H9 (cell line): ENCODE results near the gene INMT. TPM values are rescaled to one million over a fixed set of nuclear protein-coding genes. Genes with fewer than 3 reads are reported as not detected.

Source experiments
- DNase-seq: peaks from one replicate; pipeline ENCODE4 v3.0.0-alpha.2; 2017
- H2AFZ ChIP-seq: one replicate; pipeline ENCODE4 v1.6.1; 2013; ENCODE audit warnings: mild to moderate bottlenecking, low read length, control low read depth, moderate library complexity
- H2AK5ac ChIP-seq: 2 replicates; pipeline ENCODE4 v1.6.1; 2013; ENCODE audit warnings: low read length, control low read depth, mixed read lengths; ENCODE audit not compliant: insufficient read length
- H2BK120ac ChIP-seq: one replicate; pipeline ENCODE4 v1.6.1; 2013; ENCODE audit warnings: low read depth, mild to moderate bottlenecking, low read length, control low read depth, inconsistent platforms; ENCODE audit not compliant: poor library complexity, severe bottlenecking
- H2BK12ac ChIP-seq: 2 replicates; pipeline ENCODE4 v1.6.1; 2013; ENCODE audit warnings: low read length, control low read depth, mixed read lengths, low read depth; ENCODE audit not compliant: insufficient read length
- H2BK15ac ChIP-seq: 2 replicates; pipeline ENCODE4 v1.6.1; 2013; ENCODE audit warnings: low read depth, low read length, control low read depth
- H2BK20ac ChIP-seq: one replicate; pipeline ENCODE4 v1.6.1; 2013; ENCODE audit warnings: low read depth, mild to moderate bottlenecking, low read length, control low read depth, inconsistent platforms; ENCODE audit not compliant: poor library complexity, severe bottlenecking
- H2BK5ac ChIP-seq: 2 replicates; pipeline ENCODE4 v1.6.1; 2013; ENCODE audit warnings: low read length, control low read depth, mixed read lengths; ENCODE audit not compliant: insufficient read length
- H3K14ac ChIP-seq: 2 replicates; pipeline ENCODE4 v1.6.1; 2013; ENCODE audit warnings: low read length, control low read depth; ENCODE audit not compliant: insufficient read depth
- H3K18ac ChIP-seq: 2 replicates; pipeline ENCODE4 v1.6.1; 2013; ENCODE audit warnings: low read depth, mild to moderate bottlenecking, mixed read lengths, low read length, control low read depth; ENCODE audit not compliant: insufficient read length
- H3K23ac ChIP-seq: 2 replicates; pipeline ENCODE4 v1.6.1; 2013; ENCODE audit warnings: low read length, control low read depth, mixed read lengths, low read depth; ENCODE audit not compliant: insufficient read length
- H3K23me2 ChIP-seq: 2 replicates; pipeline ENCODE4 v1.6.1; 2013; ENCODE audit warnings: low read depth, mild to moderate bottlenecking, mixed read lengths, low read length, control low read depth; ENCODE audit not compliant: insufficient read length, poor library complexity, severe bottlenecking
- H3K27ac ChIP-seq: 2 replicates; pipeline ENCODE4 v1.5.1; 2013; ENCODE audit warnings: low read length, control low read depth, mixed read lengths, low read depth; ENCODE audit not compliant: insufficient read length
- H3K27me3 ChIP-seq: 2 replicates; pipeline ENCODE4 v1.6.1; 2013; ENCODE audit warnings: low read length, control low read depth, inconsistent platforms; ENCODE audit not compliant: insufficient read depth
- H3K4ac ChIP-seq: 2 replicates; pipeline ENCODE4 v1.6.1; 2013; ENCODE audit warnings: low read depth, mild to moderate bottlenecking, control low read depth, inconsistent platforms, low read length, moderate library complexity
- H3K4me1 ChIP-seq: 2 replicates; pipeline ENCODE4 v1.6.1; 2013; ENCODE audit warnings: low read length, control low read depth, inconsistent platforms; ENCODE audit not compliant: insufficient read depth
- H3K4me2 ChIP-seq: 2 replicates; pipeline ENCODE4 v1.6.1; 2013; ENCODE audit warnings: low read length, control low read depth, mixed read lengths; ENCODE audit not compliant: insufficient read length, insufficient read depth
- H3K56ac ChIP-seq: 2 replicates; pipeline ENCODE4 v1.6.1; 2013; ENCODE audit warnings: low read depth, mild to moderate bottlenecking, mixed read lengths, low read length, control low read depth; ENCODE audit not compliant: insufficient read length
- H3K79me1 ChIP-seq: 2 replicates; pipeline ENCODE4 v1.6.1; 2013; ENCODE audit warnings: low read depth, mild to moderate bottlenecking, moderate library complexity, low read length, control low read depth, inconsistent platforms; ENCODE audit not compliant: insufficient read depth, poor library complexity, severe bottlenecking
- H3K79me2 ChIP-seq: 2 replicates; pipeline ENCODE4 v1.6.1; 2013; ENCODE audit warnings: low read length, control low read depth, inconsistent platforms; ENCODE audit not compliant: insufficient read depth
- H3K9ac ChIP-seq: 2 replicates; pipeline ENCODE4 v1.6.1; 2013; ENCODE audit warnings: low read length, control low read depth, mixed read lengths; ENCODE audit not compliant: insufficient read length; ENCODE audit errors: extremely low read depth
- H3K9me3 ChIP-seq: one replicate; pipeline ENCODE4 v1.6.1; 2013; ENCODE audit warnings: low read depth, low read length, inconsistent platforms; ENCODE audit not compliant: control insufficient read depth
- H3T11ph ChIP-seq: one replicate; pipeline ENCODE4 v1.6.1; 2013; ENCODE audit warnings: mild to moderate bottlenecking, low read length, control low read depth, inconsistent platforms
- H4K20me1 ChIP-seq: one replicate; pipeline ENCODE4 v1.6.1; 2013; ENCODE audit not compliant: control insufficient read depth, insufficient read length, insufficient read depth
- H4K5ac ChIP-seq: 2 replicates; pipeline ENCODE4 v1.6.1; 2013; ENCODE audit warnings: low read depth, mild to moderate bottlenecking, mixed read lengths, low read length, control low read depth; ENCODE audit not compliant: insufficient read length
- H4K8ac ChIP-seq: replicated peaks from 2 replicates; pipeline ENCODE4 v1.6.1; 2013; ENCODE audit warnings: low read length, control low read depth, mixed read lengths, low read depth; ENCODE audit not compliant: insufficient read length
- H4K91ac ChIP-seq: 2 replicates; pipeline ENCODE4 v1.6.1; 2013; ENCODE audit warnings: low read depth, mild to moderate bottlenecking, moderate library complexity, mixed read lengths, low read length, control low read depth; ENCODE audit not compliant: insufficient read length
- H3K27ac Mint-ChIP-seq, 3 experiments: 2 replicates in 2 of 3; 3 replicates in 1 of 3; pipeline ENCODE4 v1.8.0; 2020 to 2021; ENCODE audit warnings: mixed read lengths in 3 of 3, mild to moderate bottlenecking in 1 of 3, moderate library complexity in 1 of 3
- H3K27me3 Mint-ChIP-seq: 2 replicates; pipeline ENCODE4 v1.8.0; 2021; ENCODE audit warnings: low read depth, mild to moderate bottlenecking, moderate library complexity, mixed read lengths
- H3K36me3 Mint-ChIP-seq, 3 experiments: 2 replicates in 2 of 3; 3 replicates in 1 of 3; pipeline ENCODE4 v1.8.0; 2020 to 2021; ENCODE audit warnings: low read depth in 3 of 3, mixed read lengths in 3 of 3; ENCODE audit not compliant: insufficient read depth in 1 of 3
- H3K4me1 Mint-ChIP-seq, 2 experiments: 2 replicates each; pipeline ENCODE4 v1.8.0; 2020; ENCODE audit warnings: mixed read lengths in 2 of 2
- H3K4me3 Mint-ChIP-seq, 2 experiments: 2 replicates in 1 of 2; 3 replicates in 1 of 2; pipeline ENCODE4 v1.8.0; 2020 to 2021; ENCODE audit warnings: mild to moderate bottlenecking in 2 of 2, mixed read lengths in 2 of 2, moderate library complexity in 1 of 2
- H3K9me3 Mint-ChIP-seq, 2 experiments: 2 replicates in 1 of 2; 3 replicates in 1 of 2; pipeline ENCODE4 v1.8.0; 2020; ENCODE audit warnings: mild to moderate bottlenecking in 2 of 2, mixed read lengths in 2 of 2, moderate library complexity in 1 of 2
- whole genome bisulfite sequencing: extraction: QIAGEN DNeasy Blood & Tissue Kit; methylation state at CpG from one replicate; pipeline ENCODE4 v1.1.7; 2013; ENCODE audit warnings: missing lambda C conversion rate, low lambda C conversion rate, mixed read lengths; ENCODE audit not compliant: insufficient read length; ENCODE audit errors: extremely low coverage; 5-methylcytosine and 5-hydroxymethylcytosine counted together
- total RNA-seq: library from RNA; stranded (reverse); gene quantifications from 2 replicates; pipeline ENCODE4 v1.2.1, GENCODE V29; 2021
- TF ChIP-seq, protein P1 (sequence below): fragments of 200-600 bp; sonication (generic); conservative IDR thresholded peaks from 3 replicates; pipeline ENCODE4 v1.8.0; 2021; ENCODE audit warnings: antibody characterized with exemption, mild to moderate bottlenecking

INMT gene
- total RNA-seq, 1 experiment from 2014 or later: 0.70 TPM

GRCh38 chr7:30734497-30734896 is 17.4 kb upstream of the INMT start:
- H3K79me1 ChIP-seq: no peaks in the 10 kb centered on the region
- no peak overlapping the region for H2AFZ ChIP-seq
- H3K27ac ChIP-seq: no peak overlapping the region
- no CpG with 5 or more reads among the region's 7 CpGs for WGBS
- H3K4me3 Mint-ChIP-seq: no peak overlapping the region
- TF ChIP-seq, protein P1, sequence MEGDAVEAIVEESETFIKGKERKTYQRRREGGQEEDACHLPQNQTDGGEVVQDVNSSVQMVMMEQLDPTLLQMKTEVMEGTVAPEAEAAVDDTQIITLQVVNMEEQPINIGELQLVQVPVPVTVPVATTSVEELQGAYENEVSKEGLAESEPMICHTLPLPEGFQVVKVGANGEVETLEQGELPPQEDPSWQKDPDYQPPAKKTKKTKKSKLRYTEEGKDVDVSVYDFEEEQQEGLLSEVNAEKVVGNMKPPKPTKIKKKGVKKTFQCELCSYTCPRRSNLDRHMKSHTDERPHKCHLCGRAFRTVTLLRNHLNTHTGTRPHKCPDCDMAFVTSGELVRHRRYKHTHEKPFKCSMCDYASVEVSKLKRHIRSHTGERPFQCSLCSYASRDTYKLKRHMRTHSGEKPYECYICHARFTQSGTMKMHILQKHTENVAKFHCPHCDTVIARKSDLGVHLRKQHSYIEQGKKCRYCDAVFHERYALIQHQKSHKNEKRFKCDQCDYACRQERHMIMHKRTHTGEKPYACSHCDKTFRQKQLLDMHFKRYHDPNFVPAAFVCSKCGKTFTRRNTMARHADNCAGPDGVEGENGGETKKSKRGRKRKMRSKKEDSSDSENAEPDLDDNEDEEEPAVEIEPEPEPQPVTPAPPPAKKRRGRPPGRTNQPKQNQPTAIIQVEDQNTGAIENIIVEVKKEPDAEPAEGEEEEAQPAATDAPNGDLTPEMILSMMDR: no peak
- H3K4me2 ChIP-seq: no peak overlapping the region
- peaks cover 2 to 8% (median 3%) of the 10 kb centered on the region in 3 experiments; a peak in 3 of 7 replicates for H3K36me3 Mint-ChIP-seq
- no peak overlapping the region for H3K14ac ChIP-seq
- H2BK12ac ChIP-seq: no peak overlapping the region
- H2BK20ac ChIP-seq: no peak overlapping the region
- no peaks in the 10 kb centered on the region for H3K79me2 ChIP-seq
- H3K27me3 ChIP-seq: no peaks in the 10 kb centered on the region
- H3K23me2 ChIP-seq: no peaks in the 10 kb centered on the region
- no peak overlapping the region for H2BK15ac ChIP-seq
- peaks cover 10% of the 10 kb centered on the region for H3K27me3 Mint-ChIP-seq
- H3K18ac ChIP-seq: no peak overlapping the region
- no peak overlapping the region for H3K9ac ChIP-seq
- no peak overlapping the region for H2AK5ac ChIP-seq
- no peak overlapping the region for H3K56ac ChIP-seq
- no peaks in the 10 kb centered on the region for H3K9me3 ChIP-seq
- peak overlapping the region in 1 of 3 experiments; percentile 36; a peak in 1 of 7 replicates for H3K27ac Mint-ChIP-seq
- H3K9me3 Mint-ChIP-seq: peaks cover 3% of the 10 kb centered on the region in 2 experiments; a peak in 2 of 5 replicates
- no peak for DNase-seq
- H3K4me1 Mint-ChIP-seq: peaks cover 12 to 17% of the 10 kb centered on the region in 2 experiments
- H3T11ph ChIP-seq: no peak overlapping the region
- H4K91ac ChIP-seq: no peak overlapping the region
- no peaks in the 10 kb centered on the region for H3K4me1 ChIP-seq
- H3K23ac ChIP-seq: no peak overlapping the region
- no peaks in the 10 kb centered on the region for H4K20me1 ChIP-seq
- H2BK5ac ChIP-seq: no peak overlapping the region
- H4K5ac ChIP-seq: no peak overlapping the region
- H2BK120ac ChIP-seq: no peak overlapping the region
- no peak overlapping the region for H3K4ac ChIP-seq
- H4K8ac ChIP-seq: no peak overlapping the region
